GM21576 (cell line): ENCODE measurements around the gene ZNF442.
"Not testable (repeated sequence)": the region's sequence is repeated elsewhere in the genome, so short reads cannot be mapped to it uniquely, and the experiment has no call there.

Experiments
- ATAC-seq: cut with Tn5 transposase; IDR thresholded peaks from one replicate; pipeline ENCODE4 v1.9.1; 2021; ENCODE audit warnings: mild to moderate bottlenecking, moderate library complexity; ENCODE audit not compliant: unreplicated experiment

The ZNF442 gene

GRCh38 chr19:12365236-12366162 lies at the start of gene ZNF442:
Gene ZNF442, minus strand, starts transcription at chr19:12365683. Its CDS starts 2,052 bp downstream, at chr19:12363631.
- ATAC-seq, result peak; percentile 89

GRCh38 chr19:12411893-12412292 lies 46.4 kb upstream of the ZNF442 start:
- no peak for ATAC-seq

- peak; percentile 95 for ATAC-seq
Observed at GRCh38 chr19:12400633-12401502, 35.4 kb upstream of the ZNF442 start, which contains the start of gene ZNF799. Gene ZNF799, minus strand, starts transcription at chr19:12401271. Its CDS starts 201 bp downstream, at chr19:12401070.

- ATAC-seq, result peak; percentile 32
Observed at GRCh38 chr19:12399901-12400632, 34.6 kb upstream of the ZNF442 start.

- not testable (repeated sequence) for ATAC-seq
Observed at GRCh38 chr19:12391148-12391547, 25.7 kb upstream of the ZNF442 start.

GRCh38 chr19:12386365-12386764 lies 20.9 kb upstream of the ZNF442 start:
- not testable (repeated sequence) for ATAC-seq

GRCh38 chr19:12380444-12380737 lies 14.9 kb upstream of the ZNF442 start:
- no peak for ATAC-seq

GRCh38 chr19:12379732-12380443 lies 14.4 kb upstream of the ZNF442 start:
- ATAC-seq, result no peak

- no peak for ATAC-seq
Observed at GRCh38 chr19:12374026-12374425, 8.5 kb upstream of the ZNF442 start.

GRCh38 chr19:12364391-12365235 lies 870 bp downstream of the ZNF442 start:
- ATAC-seq, result peak; percentile 29

- ATAC-seq, result not testable (repeated sequence)
Observed at GRCh38 chr19:12362236-12362635, 3.2 kb downstream of the ZNF442 start.

- ATAC-seq, result no peak
Observed at GRCh38 chr19:12353375-12353774, 12.1 kb downstream of the ZNF442 start.

GRCh38 chr19:12350890-12351197 lies 14.6 kb downstream of the ZNF442 start:
- no peak for ATAC-seq

- ATAC-seq, result no peak
Observed at GRCh38 chr19:12350185-12350889, 15.1 kb downstream of the ZNF442 start.

- ATAC-seq, result no peak
Observed at GRCh38 chr19:12346896-12347295, 18.6 kb downstream of the ZNF442 start.

- ATAC-seq, result no peak
Observed at GRCh38 chr19:12345197-12345596, 20.3 kb downstream of the ZNF442 start.

- ATAC-seq, result peak; percentile 89
Observed at GRCh38 chr19:12333162-12334159, 32.0 kb downstream of the ZNF442 start, which contains the start of gene ZNF563. Gene ZNF563, minus strand, starts transcription at chr19:12333633. Its CDS starts 151 bp downstream, at chr19:12333482.
